Measurements from ENCODE around the gene MTCH2.

MTCH2 gene

DNA sequence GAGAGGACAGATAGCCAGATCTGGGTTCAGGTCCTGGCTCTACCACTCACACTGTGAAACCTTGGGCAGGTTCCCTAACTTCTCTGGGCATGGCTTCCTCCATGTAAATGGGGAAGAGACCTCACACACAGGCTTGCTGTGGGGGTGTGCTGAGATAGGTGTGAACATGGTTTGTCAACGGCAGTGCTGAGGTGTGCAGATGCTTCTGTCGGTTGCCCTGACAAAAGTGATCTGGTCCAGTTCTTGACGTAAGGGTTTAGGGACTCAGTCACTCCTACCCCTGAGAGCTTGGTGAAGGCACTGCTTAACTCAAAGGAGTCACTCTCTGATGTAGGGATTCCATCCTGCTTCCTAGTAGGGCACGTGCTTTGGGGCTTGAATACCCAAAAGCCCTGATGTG lies 50.1 kb downstream of the MTCH2 start:
- intact Hi-C loops (cut with micrococcal nuclease), result no loop called here
- no peak overlapping the region for H3K4me3 Mint-ChIP-seq
- peaks cover 48% of the 10 kb centered on the region for H3K4me1 Mint-ChIP-seq (ENCODE audit: low read depth)
- peaks cover 41% of the 10 kb centered on the region for H3K27me3 Mint-ChIP-seq
- peak overlapping the region; percentile 56 for H3K27ac Mint-ChIP-seq
- peaks cover 6% of the 10 kb centered on the region for H3K36me3 Mint-ChIP-seq (ENCODE audit: low read depth)
- no peaks in the 10 kb centered on the region for H3K9me3 Mint-ChIP-seq

DNA sequence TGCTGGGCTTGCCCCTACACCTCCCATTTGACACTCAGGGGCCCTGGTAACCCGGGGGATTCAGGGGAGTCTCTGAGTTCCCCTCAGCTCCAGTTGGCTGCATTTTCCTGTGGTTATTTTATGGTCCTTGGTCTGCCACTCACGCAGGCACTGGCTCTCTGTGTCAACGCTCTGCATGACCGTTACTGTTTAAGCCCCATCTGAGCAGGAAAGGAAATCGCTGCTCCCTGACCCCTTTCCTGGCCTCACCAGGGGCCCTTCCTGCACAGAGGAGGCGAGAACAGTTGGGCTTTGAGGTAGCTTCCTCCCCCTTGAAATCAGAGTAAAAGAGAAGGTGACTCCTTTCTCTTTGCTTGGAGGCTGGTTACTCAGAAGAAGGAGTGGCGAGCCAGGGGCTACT lies 50.6 kb downstream of the MTCH2 start:
- Mint-ChIP-seq H3K4me1 (ENCODE audit: low read depth) (peaks cover 53% of the 10 kb centered on the region), H3K9me3 (no peaks in the 10 kb centered on the region), H3K27me3 (peaks cover 41% of the 10 kb centered on the region), H3K27ac (peak overlapping the region; percentile 56), H3K4me3 (no peak overlapping the region), H3K36me3 (ENCODE audit: low read depth) (peaks cover 6% of the 10 kb centered on the region)
- intact Hi-C loops (cut with micrococcal nuclease), result no loop called here

DNA sequence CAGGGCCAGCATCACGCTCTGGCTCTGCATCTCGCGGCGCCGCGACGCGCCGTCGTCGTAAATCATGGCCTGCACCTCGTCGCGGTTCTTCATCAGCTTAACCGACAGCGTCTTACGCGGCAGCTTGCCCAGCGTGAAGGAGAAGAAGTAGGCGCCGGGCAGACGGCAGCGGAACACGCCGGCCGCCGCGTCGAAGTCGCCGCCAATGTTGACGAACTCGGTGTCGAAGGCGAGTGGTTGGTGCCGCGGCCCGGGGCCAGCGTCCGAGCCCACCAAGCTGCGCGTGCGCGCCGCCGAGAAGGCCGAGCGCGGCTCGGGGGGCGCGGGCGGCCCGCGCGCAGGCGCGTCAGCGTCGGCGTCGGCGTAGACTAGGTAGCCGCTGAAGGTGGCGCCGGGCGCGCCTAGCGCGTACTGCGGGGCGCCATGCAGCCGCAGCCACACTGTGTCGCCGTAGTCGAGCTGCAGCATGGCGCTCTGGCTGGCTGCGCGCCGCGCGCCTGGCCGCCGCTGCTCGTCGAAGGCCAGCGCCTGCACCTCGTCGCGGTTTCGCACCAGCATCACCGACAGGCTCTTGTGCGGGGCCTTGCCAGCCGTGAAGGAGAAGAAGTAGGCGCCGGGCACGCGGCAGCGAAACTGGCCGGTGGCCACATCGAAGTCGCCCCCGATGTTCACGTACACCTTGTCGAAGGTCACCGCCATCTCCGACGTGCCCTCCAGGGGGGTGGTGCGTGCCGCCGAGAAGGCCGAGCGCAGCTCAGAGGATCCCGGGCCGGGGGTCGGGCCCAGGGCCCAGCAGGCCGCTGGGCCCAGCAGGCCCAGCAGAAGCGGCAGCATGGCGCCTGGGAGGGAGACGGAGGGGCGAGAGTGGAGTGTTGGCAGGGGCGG lies 52.1 kb downstream of the MTCH2 start:
- H3K4me3 Mint-ChIP-seq, result no peak overlapping the region
- H3K4me1 Mint-ChIP-seq (ENCODE audit: low read depth), result peaks cover 57% of the 10 kb centered on the region
- H3K27me3 Mint-ChIP-seq, result peaks cover 34% of the 10 kb centered on the region
- intact Hi-C loops (cut with micrococcal nuclease), result no loop called here
- H3K9me3 Mint-ChIP-seq, result no peaks in the 10 kb centered on the region
- no peak overlapping the region for H3K27ac Mint-ChIP-seq
- H3K36me3 Mint-ChIP-seq (ENCODE audit: low read depth), result peaks cover 12% of the 10 kb centered on the region

DNA sequence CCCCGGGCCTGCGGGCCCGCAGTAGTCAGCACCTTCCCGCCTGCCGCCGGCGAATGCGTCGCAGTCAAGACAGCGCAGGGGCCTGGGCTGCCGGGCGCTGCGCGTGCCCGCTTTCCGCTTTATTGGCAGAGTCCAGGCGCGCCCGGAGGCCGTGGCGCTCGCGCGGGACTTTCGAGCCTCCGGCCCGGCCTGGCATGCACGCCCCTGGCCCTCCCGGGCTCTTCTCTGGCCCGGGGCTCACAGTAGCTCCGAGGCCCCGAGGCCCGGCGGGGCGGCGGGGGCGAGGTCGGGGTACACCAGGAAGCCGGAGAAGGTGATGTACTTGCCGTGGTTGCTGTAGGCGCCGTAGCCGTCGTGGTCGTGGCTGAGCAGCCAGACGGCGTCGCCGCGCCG lies 52.8 kb downstream of the MTCH2 start:
- H3K27ac Mint-ChIP-seq, result no peak overlapping the region
- peaks cover 55% of the 10 kb centered on the region for H3K4me1 Mint-ChIP-seq (ENCODE audit: low read depth)
- H3K27me3 Mint-ChIP-seq, result peaks cover 28% of the 10 kb centered on the region
- no peaks in the 10 kb centered on the region for H3K9me3 Mint-ChIP-seq
- intact Hi-C loops (cut with micrococcal nuclease), result no loop called here
- H3K4me3 Mint-ChIP-seq, result no peak overlapping the region
- peaks cover 18% of the 10 kb centered on the region for H3K36me3 Mint-ChIP-seq (ENCODE audit: low read depth)

DNA sequence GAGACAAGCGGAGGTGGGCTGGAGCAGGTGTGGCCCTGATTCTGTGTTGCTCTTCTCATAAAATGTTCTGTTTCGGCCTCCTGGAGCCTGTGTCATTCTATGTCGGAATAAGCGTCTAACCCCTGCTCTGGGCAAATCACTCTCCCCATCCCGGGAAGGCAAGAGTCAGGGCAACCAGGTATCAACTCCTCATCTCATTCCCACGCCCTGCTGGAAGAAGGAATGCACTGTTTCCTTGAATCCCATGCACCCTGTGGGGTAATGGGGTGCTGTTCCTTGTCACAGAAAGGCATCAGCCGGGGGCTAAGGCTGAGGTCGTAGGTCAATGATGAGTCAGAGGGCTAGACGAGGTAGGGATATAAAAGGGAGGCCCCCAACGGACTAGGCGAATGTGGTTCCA lies 53.2 kb downstream of the MTCH2 start:
- H3K4me3 Mint-ChIP-seq, result peak overlapping the region; percentile 68
- intact Hi-C loops (cut with micrococcal nuclease), result no loop called here
- peaks cover 23% of the 10 kb centered on the region for H3K36me3 Mint-ChIP-seq (ENCODE audit: low read depth)
- peak overlapping the region; percentile 86 for H3K27ac Mint-ChIP-seq
- no peaks in the 10 kb centered on the region for H3K9me3 Mint-ChIP-seq
- peaks cover 24% of the 10 kb centered on the region for H3K27me3 Mint-ChIP-seq
- H3K4me1 Mint-ChIP-seq (ENCODE audit: low read depth), result peaks cover 52% of the 10 kb centered on the region

DNA sequence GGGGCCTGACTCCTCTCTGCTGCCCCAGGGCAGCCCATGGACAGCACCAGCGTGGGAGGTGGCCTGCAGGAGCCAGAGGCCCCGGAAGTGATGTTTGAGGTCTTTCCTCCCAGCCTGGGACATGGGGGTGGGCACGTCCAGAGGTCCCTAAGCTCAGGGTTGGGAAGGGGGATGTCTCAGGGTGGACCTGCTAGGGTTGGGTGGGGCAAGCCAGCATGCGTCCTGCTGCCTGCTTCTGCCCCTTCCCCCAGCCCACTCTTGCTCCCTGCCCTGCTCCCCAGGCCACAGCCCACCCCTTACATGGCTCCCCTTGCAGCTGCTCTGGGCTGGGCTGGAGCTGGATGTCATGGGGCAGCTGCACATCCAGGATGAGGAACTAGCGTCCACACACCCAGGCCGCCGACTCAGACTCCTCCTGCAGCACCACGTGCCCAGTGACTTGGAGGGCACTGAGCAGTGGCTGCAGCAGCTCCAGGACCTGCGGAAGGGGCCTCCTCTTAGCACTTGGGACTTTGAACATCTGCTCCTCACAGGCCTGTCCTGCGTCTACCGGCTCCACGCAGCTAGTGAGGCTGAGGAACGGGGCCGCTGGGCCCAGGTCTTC lies 54.5 kb downstream of the MTCH2 start:
- intact Hi-C loops (cut with micrococcal nuclease), result no loop called here
- Mint-ChIP-seq H3K27ac (peak overlapping the region; percentile 86), H3K27me3 (peaks cover 12% of the 10 kb centered on the region), H3K4me3 (peak overlapping the region; percentile 68), H3K36me3 (ENCODE audit: low read depth) (peaks cover 36% of the 10 kb centered on the region), H3K4me1 (ENCODE audit: low read depth) (peaks cover 40% of the 10 kb centered on the region), H3K9me3 (no peaks in the 10 kb centered on the region)

DNA sequence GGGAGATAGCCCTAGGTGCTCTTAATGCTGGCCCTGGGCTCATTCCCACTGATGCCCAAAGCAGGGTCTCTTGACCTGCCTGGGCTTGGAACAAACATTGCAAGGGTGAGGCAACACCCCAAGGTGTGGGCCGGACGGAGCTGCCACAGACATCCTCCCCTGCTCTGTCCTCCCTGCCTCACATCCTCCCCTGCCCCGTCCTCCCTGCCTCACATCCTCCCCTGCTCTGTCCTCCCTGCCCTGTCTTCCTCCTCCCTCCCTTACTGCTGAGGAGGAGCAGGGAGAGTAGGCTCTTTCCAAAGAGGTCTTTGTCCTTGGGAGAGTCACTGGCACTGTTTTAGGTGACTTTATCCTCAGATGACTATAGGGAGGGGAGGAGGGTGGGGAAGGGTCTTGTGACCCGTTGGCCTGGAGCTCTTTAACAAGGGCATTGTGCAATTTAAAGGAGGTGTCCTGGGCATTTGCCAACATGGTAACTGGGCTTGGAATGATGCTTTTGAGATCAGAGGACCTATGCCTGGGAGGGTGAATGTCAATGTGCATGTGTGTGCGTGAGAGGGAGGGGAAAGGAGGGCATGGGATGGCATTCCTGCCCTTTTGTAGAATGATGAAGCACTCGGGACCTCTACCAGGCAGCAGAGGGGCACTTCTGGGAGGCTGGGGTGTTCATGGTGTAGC lies 55.2 kb downstream of the MTCH2 start:
- intact Hi-C loops (cut with micrococcal nuclease), result no loop called here
- no peak overlapping the region for H3K4me3 Mint-ChIP-seq
- H3K36me3 Mint-ChIP-seq (ENCODE audit: low read depth), result peaks cover 42% of the 10 kb centered on the region
- peak overlapping the region; percentile 86 for H3K27ac Mint-ChIP-seq
- H3K4me1 Mint-ChIP-seq (ENCODE audit: low read depth), result peaks cover 40% of the 10 kb centered on the region
- no peaks in the 10 kb centered on the region for H3K9me3 Mint-ChIP-seq
- peaks cover 6% of the 10 kb centered on the region for H3K27me3 Mint-ChIP-seq

DNA sequence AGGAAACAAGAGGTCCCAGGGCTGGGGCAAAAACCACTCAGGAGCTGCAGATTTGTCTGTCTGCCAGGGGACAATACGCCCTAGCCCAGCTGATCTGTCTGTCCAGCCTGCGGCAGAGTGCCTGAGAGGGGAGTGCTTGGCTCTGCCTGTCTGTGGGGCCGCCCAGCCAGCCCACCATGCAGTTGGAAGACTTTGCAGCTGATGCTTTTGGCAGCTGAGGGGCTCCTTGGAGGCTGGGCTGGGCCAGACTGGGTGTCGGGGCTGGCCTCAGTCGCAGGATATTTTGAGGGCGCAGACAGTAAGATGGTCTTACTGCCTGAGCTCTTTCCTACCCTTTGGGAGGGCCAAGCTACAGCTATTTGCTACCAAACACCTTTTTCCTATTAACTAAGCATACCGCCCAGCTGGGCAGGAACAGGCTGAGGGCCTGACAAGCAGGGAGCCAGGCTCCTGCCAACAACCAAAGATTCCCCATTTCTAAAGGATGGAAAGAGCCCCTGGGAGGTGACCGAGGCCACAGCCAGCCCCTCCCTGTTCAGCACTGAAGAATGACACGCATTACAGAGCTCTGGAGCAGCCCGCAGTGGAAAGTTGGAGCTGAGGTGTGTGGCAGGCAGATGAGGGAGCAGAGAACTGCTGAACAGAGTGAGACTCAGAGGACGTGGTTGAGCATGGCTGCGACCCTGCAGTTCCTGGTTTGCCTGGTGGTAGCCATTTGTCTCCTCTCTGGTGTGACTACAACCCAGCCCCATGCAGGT lies 56.1 kb downstream of the MTCH2 start, which contains the start of gene FAM180B:
TSS of gene FAM180B (plus strand) at position 581 of the 758 bp plus-strand sequence. CDS start at position 672, 91 bp downstream.
- intact Hi-C loops (cut with micrococcal nuclease), result no loop called here
- no peak within 1 kb of the TSS for H3K4me3 Mint-ChIP-seq
- H3K4me1 Mint-ChIP-seq (ENCODE audit: low read depth), result peaks cover 34% of the 10 kb centered on the region
- peak within 1 kb of the TSS; percentile 86 for H3K27ac Mint-ChIP-seq
- H3K27me3 Mint-ChIP-seq, result no peaks in the 10 kb centered on the region
- H3K9me3 Mint-ChIP-seq, result no peaks in the 10 kb centered on the region
- H3K36me3 Mint-ChIP-seq (ENCODE audit: low read depth), result peaks cover 51% of the 10 kb centered on the region

DNA sequence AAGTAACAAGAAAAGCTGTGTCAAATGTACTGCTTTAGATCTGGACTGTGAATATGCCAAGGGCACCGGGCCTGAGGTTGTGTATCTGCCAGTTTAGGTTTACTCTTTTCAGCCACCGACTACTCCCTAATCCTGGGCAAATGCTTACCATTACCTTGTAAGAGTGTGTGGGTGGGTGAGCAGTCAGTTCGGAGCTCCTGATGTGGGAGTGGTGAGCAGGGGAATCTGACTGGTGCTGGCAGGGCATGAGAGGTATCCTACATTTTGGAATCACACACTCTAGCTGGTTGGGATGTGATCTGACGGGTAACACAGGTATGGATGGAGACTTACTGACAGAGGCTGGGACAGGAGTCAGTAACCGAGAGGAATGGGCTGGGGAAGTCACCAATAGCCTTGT lies 58.5 kb downstream of the MTCH2 start:
- no peaks in the 10 kb centered on the region for H3K9me3 Mint-ChIP-seq
- intact Hi-C loops (cut with micrococcal nuclease), result no loop called here
- no peaks in the 10 kb centered on the region for H3K27me3 Mint-ChIP-seq
- H3K4me3 Mint-ChIP-seq, result no peak overlapping the region
- H3K27ac Mint-ChIP-seq, result no peak overlapping the region
- peaks cover 47% of the 10 kb centered on the region for H3K4me1 Mint-ChIP-seq (ENCODE audit: low read depth)
- peaks cover 63% of the 10 kb centered on the region for H3K36me3 Mint-ChIP-seq (ENCODE audit: low read depth)

DNA sequence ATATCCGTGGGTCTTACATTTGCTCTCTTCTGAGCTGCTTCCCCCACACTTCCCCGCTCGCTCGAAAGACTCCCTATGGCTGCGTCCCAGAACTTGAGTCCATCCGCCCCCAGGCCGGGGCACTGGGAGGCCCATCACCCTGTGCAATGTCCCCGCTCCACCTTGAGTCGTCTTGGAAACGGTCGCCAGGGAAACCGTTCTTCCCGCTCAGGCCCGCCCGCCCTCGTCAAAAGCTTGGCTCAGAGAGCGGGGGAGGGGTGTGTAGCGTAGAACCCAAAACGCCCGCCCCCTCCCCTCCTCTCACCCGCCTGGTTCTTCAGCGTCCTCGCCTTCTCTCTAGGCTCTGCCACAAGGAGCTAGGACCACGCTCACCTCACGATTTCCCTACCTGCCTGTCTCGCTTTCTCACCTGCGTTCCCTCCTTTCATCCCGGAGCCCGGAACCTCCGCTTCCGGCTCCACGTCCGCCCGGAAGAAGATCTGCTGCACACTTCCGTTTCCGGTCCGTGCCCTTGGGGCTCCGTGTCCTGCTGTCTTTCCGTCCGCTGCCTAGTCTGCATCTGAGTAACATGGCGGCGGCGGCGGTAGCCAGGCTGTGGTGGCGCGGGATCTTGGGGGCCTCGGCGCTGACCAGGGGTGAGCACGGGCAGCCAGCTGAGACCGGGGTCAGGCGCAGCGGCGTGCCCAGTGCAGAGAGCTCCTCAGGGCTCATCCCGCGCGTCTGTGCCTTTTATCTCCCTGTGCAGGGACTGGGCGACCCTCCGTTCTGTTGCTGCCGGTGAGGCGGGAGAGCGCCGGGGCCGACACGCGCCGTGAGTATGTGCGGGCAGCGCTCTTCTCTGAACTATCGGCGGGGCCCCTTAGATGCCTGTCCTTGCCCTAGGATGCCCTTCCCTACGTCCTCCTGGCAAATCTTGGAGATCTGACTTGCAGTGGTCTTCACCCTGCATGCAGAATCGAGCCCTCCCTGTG lies 63.5 kb downstream of the MTCH2 start, which contains the start of the genes KBTBD4 and NDUFS3:
TSS of gene KBTBD4 (minus strand) at position 447 of the 971 bp plus-strand sequence. CDS start at position 428, 19 bp downstream.
TSS of gene NDUFS3 (plus strand) at position 551 of the 971 bp plus-strand sequence. CDS start at position 569, 18 bp downstream.
- peaks cover 42% of the 10 kb centered on the region for H3K4me1 Mint-ChIP-seq (ENCODE audit: low read depth)

DNA sequence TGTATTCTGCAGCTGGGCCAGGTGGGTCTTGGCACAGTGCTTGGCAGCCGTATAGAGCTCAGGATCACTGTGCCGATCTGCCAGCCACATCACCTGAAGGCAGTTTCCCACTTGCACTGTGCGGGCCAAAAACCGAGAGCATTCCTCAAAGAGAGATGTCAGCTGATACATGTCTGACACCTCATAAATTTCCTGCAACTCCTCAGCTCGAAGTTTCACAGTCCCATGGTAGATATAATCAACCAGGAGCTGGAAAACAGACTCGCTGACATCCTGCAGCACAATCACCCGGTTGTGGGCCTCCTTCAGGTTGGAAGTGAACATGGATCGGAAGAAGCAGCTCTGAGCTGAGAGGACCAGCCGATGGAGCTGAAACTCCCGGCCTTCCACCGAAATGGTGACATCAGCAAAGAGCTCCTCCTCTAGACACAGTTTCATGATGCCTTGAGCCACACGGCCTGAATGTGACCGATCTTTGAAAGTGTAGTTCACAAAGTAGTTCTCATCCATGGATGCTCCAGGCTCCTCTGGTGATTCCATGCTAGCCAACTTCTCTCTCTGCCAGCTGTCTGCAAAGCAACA lies 64.8 kb downstream of the MTCH2 start:
- Mint-ChIP-seq H3K9me3 (no peaks in the 10 kb centered on the region), H3K4me3 (no peak overlapping the region), H3K27me3 (no peaks in the 10 kb centered on the region), H3K27ac (no peak overlapping the region), H3K4me1 (ENCODE audit: low read depth) (peaks cover 41% of the 10 kb centered on the region), H3K36me3 (ENCODE audit: low read depth) (peaks cover 85% of the 10 kb centered on the region)
- intact Hi-C loops (cut with micrococcal nuclease), result loop anchor here (5.0 kb wide), 1 partner anchor 35 kb away; no protein-coding TSS in a partner anchor

More for the DNA sequence above, 63.5 kb downstream of the MTCH2 start, which contains the start of the genes KBTBD4 and NDUFS3:
- H3K9me3 Mint-ChIP-seq, result no peaks in the 10 kb centered on the region
- H3K4me3 Mint-ChIP-seq, result peak within 1 kb of the TSS; percentile 90
- H3K36me3 Mint-ChIP-seq (ENCODE audit: low read depth), result peaks cover 85% of the 10 kb centered on the region
- peak within 1 kb of the TSS; percentile 93 for H3K27ac Mint-ChIP-seq
- intact Hi-C loops (cut with micrococcal nuclease), result loop anchor here (5.0 kb wide), 1 partner anchor 33 kb away; no protein-coding TSS in a partner anchor
- no peaks in the 10 kb centered on the region for H3K27me3 Mint-ChIP-seq

DNA sequence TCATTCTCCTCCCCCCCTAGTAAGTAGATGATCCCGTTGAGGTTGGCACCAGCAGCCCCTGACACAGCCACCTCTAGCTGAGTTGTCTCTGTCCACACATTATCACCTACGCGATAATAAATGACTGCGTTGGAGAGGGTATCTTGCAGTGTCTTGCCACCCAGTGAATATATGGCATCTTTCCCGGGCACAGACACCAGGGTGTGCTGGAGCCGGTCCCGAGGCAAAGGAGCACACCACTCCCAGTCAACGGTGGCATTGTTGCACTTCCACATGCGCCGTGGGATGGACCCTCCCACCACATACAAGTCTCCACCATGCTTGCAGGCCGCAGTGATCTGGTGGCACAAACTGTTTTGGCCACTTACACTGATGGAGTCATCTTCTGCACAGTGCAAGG lies 69.0 kb downstream of the MTCH2 start:
- Mint-ChIP-seq H3K36me3 (ENCODE audit: low read depth) (peaks cover 91% of the 10 kb centered on the region), H3K4me3 (no peak overlapping the region), H3K4me1 (ENCODE audit: low read depth) (peaks cover 33% of the 10 kb centered on the region), H3K9me3 (no peaks in the 10 kb centered on the region), H3K27me3 (no peaks in the 10 kb centered on the region), H3K27ac (no peak overlapping the region)
- intact Hi-C loops (cut with micrococcal nuclease), result no loop called here
